T-helper 9 cell (primary cell): ENCODE results near the gene TLL2.
"Not testable (repeated sequence)": the region's sequence is repeated elsewhere in the genome, so short reads cannot be mapped to it uniquely, and the experiment has no call there.

Experiments used
- DNase-seq: peaks from one replicate; pipeline ENCODE4 v3.0.0-alpha.2; 2020
- total RNA-seq, 2 donors: gene quantifications; one replicate each; lab custom pipeline; 2026; lab: John Stamatoyannopoulos, UW

Gene TLL2
- 0 to 0.35 reads per million in 2 donors for total RNA-seq

DNA sequence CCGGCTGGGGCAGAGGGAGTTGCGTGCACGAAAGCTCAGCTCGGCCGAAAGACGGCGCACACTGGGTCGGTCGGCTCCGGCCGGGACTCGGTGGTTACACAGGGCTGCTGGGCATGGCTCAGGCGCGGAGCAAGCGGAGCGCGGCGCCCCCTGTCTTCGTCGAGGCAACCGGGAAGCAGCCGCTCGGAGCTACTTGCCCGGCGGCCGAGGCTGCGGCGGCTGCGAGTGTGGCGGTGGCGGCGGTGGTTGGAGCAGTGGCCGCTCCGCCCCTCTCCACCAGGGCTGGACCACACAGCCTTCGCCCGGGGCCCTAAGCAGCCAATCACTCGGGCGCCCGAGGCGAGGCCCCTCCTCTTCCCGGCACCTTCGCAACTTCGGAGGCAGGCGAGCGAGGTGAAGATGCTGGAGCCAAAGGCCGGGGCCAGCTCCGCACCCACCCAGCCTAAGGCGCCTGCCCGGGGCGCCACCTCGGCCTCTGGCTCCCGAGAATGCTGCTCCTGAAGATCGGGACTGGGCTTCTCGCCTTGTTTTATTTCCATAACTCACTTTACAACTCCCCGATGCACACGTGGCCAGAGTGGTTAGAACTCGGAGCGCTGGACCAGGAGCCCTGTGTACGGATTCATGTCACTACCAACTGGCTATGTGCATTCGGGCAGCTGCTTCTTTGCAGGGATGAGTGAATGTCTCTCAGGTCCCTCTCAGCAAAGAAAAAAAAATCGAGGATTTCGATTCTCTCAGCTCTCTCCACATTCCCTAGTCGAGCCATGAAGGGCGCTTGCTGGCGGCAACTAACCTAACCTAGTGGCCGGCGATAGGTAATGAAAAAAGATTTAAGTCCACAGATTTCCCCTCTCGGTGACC, at the start of gene TLL2:
TLL2 (minus strand) TSS at position 229 of the 864 bp plus-strand sequence. CDS start 241 bp downstream, outside the sequence.
- DNase-seq = peak; percentile 40

DNA sequence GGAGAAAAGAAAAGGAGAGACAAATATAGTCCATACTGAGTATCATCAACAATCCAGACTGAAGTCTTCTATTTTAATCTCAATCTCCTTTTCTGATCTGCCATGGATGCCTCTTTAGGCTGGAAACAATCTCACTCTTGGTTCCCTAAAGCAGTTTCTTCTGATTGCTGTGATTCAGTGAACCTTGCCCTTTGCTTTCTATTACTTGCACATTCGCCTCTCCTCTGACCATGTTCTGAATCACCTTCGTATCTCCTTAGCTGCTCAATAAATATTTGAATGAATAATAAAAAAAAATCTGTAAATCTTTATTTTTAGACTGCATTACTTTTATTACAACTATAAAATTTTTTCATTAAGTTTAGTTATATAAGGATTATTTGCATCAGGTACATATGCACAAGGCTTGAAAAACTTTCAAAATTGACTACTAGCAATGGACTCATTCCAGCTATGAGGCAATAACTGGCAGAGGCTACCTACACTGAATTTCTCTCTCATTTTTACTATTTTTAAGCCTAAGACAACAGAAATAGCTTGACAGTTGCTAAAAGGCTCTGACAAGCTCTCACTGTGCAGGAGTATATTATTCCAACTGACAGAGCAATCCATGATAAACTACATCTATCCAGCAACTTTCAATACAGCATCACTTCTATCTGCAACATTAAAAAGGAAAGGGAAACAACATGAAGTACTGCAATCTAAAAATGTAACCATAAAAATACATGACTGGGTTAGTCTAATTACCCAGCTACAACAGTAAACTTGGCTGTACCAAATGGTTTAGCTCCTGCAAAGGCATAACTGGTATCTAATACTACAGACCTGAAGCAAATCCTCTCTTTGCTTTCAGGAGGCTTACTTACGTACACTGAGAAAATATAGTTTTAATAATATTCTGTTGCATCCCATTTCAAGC, 47.5 kb upstream of the TLL2 start:
- no peak for DNase-seq

DNA sequence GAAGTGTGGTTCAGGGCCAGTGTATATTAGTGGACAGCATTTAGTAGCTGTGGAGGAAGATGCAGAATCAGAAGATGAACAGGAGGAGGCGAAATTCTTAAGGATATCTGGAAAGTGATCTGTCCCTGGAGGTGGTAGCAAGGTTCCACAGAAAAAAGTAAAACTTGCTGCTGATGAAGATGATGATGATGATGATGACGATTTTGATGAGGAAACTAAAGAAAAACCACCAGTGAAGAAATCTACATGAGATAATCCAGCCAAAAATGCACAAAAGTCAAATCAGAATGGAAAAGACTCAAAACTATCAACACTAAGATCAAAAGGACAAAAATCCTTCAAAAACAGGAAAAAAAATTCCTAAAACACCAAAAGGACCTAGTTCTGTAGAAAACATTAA, 46.8 kb upstream of the TLL2 start:
- DNase-seq = no peak

DNA sequence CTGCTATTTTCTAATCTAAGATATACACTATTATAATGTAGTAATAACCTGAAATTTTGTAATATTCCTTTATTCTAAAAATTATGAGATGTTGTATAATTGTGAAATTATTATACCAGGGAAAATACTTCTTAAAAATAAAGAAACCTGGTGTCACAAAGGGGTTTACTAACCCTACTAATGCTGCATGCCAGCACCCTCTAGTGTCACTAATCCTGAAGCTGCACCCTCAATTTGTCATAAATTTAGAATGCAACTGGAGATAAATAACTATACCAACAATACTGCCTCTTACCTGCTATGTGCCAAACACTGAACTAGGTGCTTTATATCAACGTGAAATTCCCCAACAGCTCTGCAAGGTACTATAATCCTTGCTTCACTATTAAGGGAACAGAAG, 42.3 kb upstream of the TLL2 start:
- no peak for DNase-seq

DNA sequence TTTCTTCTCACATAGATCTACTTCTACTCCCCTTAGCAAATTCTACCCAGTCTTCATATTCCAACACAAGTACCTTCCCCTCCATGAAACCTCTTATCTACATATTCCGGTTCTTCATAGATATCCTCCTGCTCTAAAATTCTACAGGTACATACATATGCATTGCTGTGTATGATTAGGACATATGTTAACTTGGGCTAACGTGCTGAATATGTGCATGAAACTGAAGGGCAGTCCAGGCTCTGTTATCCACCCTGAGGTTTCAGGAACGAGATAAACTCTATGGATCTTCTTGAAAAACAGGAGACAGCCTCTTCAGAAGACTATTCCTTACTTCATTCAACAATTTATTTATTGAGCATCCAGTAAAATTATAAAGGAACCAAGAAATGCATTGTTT, 41.6 kb upstream of the TLL2 start:
- DNase-seq = no peak

DNA sequence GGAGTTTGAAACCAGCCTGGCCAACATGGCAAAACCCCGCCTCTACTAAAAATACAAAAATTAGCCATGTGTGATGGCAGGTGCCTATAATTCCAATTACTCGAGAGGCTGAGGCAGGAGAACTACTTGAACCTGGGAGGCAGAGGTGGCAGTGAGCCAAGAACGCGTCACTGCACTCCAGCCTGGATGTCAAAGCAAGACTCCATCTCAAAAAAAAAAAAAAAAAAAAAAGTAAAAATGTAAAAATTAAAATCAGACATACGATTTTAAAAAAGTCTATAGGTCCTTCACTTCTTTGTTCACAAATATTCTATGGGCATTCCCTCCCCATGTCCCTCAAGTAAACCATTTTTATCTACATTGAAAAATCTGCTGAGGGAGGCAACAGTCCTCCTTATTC, 34.9 kb upstream of the TLL2 start:
- no peak for DNase-seq

DNA sequence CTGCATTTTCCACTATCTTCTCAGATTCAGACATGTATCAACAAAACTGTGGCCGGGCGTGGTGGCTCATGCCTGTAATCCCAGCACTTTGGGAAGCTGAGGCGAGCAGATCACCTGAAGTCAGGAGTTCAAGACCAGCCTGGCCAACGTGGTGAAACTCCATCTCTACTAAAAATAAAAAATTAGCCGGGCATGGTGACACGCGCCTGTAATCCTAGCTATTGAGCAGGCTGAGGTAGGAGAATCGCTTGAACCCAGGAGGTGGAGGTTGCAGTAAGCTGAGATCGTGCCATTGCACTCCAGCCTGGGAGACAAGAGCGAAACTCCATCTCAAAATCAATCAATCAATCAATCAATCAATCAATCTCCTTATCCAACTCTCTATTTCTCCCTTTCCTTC, 31.8 kb upstream of the TLL2 start:
- not testable (repeated sequence) for DNase-seq

DNA sequence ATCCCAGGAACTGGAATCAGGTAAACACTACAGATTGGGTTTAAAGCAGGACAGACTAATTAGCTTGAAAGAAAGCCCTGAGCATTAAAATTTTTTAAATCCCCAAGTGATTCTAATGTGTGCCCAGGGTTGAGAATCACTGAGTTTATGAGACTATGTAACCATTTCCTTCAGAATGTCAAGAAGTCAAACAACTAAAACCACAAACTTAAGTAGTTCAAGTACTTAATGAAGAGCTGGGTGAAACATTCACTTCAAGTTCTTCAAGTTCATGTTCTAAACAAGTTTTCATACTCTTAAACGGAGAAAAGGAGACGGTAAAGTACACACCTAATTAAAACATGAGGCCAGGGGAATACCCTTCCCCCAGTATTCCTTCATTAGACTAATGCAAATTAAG, 28.2 kb upstream of the TLL2 start:
- no peak for DNase-seq

DNA sequence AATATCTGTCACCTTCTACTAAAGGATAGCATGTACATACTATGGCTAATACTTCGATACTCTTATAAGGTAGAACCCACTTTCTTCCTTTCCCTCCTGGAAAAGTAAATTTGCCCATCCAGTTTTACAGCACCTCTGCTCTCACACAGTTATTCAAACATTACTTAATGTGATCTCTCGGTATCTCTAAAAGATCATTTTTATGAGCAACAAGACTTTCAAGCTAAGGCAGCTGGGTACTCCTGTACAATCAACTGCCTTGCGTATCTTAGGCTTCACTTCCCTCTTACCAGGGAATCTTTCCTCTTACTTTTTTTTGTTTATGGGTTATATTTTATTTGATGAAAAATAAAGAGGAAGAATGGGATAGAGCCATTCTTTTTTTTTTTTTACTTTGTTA, 26.5 kb upstream of the TLL2 start:
- no peak for DNase-seq

DNA sequence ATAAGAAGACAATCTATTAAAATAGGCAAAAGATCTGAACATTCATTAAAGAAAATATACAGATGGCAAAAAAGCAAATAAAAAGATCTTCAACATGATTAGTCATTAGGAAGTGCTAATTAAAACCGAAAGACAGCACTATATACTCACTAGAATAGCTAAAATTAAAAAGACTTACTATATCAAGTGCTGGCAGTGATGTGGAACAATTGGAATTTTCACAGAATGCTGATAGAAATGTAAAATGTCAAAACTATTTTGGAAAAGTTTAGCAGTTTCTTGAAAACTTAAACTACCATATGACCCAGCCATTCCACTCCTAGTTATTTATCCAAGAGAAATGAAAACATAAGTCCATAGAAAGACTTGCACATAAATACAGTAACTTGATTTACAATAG, 25.0 kb upstream of the TLL2 start:
- no peak for DNase-seq

DNA sequence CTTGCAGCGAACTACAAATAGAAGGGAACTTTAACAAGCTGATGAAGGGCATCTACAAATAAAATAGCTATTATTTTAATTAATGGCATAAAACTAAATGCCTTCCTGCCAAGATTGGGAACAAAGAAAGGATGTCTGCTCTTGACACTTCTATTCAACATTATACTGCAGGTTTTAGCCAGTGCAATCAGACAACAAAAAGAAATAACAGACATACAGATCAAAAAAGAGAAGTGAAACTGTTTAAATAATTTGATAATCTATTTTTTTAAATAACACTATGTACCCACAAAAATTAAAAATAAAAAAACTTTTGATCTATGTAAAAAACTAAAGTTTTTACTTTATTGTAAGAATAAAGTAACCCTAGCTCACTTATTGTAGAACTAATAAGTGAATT, 22.4 kb upstream of the TLL2 start:
- no peak for DNase-seq

DNA sequence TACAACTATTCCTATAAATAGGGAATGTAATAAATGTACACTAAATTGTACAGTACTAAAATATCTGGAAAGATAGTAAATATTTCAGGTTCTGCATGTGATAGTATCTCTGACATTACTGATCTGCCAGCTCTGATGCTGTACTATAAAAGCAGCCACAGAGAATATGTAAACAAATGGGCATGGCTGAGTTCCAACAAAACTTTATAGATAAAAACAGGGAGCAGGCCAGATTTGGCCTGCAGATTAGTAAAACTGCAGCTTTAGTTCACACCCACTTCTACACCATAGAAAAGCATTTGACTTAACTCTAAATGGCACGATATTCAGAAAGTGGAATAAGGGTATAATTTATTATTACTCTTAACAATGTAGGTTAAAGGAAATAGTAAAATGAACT, 18.8 kb upstream of the TLL2 start:
- no peak for DNase-seq

DNA sequence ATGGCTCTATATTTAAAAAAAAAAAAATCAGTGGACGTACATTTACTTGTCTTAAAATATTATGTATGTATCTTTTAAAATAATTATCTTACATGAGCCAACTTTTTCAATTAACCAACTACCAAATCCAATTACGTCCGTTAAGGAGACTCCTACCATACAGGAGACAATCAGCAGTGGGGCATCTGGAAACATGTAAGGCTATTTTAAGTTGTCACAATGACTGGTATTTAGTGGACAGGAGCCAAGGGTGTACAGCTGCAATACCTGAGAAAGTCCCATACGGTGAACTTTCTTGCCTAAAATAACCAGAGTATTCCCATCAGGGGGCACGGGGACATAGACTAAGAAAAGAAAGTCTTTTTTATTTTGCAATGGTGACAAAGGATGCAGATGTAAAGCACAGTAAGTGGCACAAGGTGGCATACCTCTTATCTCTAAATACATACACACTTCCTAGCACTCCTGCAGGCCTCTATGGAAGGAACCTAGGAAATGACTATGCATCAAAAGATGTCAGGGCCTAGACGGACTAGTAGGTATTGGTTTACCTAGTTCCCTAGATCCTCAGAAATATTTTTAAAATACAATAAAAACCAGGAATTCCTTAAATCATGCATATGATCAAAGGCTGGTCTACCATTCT, 16.0 kb upstream of the TLL2 start:
- DNase-seq = no peak

DNA sequence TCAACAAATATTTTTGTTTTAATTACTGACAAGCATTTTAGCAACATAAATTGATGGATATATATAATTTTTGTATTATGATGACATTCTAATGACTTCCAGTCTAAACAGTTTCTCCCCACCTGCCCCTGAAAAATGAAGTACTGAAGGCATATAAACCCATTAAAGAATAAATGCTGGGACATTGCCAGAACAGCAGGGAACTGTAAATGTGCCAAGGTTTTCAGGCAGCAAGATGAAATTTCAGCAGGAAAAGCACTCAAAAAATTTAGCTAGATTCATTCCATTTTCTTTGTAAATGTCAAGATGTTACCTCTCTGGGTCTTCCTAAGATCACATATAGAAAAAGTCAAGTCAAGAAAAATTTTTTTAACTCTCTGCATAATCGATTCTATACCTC, 11.0 kb upstream of the TLL2 start:
- DNase-seq = no peak

DNA sequence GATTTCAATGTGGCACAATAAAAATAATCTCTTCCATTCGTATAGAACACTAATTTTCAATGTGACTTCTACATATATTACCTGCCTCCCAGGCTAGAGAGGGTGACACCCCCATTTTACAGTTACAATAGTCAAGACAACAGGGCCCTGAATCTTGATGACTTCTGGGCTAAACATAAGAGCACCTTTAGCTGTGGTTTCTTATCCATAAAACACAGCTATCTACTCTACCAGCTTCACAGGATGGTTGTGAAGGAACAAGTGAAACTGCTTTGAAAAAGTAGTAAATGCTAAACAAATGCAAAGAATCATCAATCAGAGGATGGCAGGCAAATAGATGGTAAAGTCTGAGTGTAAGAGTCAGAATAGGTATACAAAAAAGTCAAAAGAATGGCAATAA, 3.6 kb upstream of the TLL2 start:
- DNase-seq = no peak

DNA sequence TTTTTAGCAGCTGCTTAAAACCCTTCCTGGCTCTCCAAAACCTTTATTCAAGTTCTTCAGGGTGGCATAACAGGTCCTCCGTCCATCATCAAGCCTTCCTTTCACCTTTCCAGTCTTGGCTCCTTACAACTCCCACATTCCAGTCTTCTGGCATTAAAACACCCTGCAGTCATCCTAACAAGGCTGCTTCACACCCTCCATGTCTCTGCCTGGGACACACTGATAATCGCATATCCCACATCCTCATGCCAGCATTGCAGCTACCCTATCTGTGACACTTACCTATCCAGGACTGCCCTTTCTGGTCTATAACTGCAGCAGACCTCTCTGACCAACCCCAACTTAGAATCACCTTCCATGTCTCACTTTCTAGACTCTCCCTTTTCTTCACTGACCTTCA, 2.6 kb upstream of the TLL2 start:
- DNase-seq = no peak

DNA sequence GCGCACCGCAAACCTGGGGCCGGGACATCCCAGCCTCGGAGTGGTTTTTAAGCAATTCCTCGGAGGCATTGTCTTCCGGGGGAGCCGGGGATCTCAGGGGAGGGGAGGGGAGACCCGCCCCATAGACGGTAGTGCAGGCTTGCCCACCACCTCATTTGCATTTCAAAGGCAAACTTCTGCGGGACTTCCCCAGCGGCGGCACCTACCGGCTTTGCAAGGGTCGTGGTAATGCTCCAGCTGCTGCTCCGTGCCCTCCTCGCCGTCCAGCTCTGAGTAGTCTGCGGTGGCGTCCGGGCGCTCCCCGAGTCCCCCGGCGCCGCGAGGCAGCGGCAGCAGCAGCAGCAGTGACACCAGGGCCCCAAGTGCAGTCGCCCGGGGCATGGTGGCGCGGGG, 425 bp downstream of the TLL2 start:
- DNase-seq = peak; percentile 28

DNA sequence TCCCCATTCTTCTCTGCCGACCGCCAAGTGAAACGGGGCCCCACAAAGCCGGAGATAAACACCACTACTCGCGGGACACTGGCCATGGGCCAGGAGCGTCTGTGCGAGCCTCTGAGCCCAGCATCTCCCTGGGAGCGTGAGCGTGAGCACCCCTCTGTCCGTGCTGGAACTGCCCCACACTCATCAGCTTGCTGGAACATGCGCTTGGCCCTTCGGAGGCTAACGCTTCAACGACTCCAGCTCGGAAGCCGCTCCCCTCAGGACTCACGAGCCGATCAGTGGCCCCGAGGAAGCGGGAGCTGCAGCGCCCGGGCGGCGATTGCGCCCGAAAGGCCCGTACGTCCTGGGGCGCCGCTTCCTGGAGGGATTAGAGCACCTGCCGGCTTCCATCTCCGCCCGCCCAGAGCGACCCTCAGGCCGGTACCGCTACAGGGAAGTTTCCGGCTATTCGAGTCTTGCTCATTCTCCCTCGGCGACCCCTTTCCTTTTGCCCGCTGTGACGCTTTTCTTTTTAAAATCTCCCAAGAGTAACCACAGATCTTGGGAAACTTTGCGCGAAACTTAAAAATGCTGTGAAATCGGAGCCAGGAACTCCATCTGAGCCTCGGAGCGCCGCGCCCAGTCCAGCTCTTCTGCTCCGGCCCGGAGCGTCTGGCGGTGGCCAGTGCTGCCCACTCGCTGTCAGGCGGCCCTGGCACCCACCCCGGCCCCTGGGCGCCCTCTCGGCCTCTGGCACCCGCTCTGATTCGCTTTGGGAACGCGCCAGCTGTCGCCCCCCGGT, 1.0 kb downstream of the TLL2 start:
- DNase-seq = no peak

DNA sequence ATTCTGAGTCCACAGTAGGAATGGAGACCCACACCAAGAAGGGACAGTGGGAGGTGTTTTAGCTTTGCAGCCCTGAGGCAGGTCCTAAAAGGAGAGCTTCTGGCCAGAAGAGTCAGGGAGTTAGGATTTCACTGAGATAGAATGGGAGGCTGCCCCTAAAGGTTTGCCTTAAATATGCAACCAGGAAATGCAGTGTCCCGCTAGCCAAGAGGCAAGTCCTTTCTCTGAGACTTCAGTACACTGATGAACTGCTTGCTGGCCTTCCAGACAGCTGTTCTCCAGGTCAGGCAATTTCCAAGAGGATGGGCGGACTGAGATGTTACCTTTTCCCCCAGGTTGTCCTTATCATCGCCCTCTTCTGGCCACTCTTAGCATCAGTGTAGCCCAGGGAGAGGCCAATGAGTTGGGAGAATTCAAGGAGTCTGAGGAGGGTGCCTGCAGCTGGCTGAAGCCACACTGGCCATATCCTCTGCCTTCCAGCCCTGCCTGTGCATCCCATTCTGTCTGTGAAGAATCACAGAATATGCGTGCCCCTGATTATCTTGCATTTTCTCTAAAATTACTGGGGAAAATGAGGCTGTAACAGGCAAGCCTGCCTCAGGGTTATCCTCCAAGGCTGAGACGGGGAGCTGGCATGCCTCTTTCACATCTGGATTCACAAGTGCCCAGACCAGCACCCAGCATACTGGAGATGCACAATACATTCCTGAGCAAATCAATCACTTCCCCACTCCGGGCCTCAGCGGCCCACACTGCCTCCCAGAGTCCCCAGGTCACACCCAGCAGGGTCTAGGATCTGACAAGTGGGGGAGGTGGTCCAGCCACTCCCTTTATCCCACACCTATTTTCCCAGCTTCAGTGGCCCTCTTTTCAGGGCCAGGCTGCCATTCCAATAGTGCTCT, 2.4 kb downstream of the TLL2 start:
- no peak for DNase-seq

DNA sequence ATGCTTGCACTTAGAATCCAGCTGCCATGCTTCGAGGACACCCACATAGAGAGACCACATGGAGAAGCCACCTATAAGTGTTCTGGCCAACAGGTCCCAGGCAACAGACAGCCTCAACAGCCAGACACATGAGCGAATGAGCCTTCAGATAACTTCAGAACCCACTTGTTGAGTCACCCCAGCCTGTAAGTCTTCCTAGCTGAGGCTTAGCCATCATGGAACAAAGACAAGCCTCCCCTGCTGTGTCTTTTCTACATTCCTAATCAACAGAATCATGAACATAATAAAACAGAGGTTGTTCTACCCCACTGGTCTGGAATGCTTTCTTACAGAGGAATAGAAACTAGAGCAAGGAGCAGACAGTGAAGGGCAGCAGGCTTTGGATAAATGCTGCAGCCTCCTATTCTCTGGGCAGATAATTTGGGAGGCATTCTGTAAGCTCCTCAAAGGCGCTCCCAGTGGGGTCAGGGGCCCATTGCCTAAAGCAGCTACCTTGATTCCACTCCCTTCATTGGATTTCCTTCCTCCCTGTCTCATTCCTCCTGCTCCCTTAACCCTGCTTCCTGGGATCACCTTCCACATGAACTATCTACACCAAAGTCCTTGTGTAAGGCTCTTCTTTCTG, 4.6 kb downstream of the TLL2 start:
- DNase-seq = no peak

DNA sequence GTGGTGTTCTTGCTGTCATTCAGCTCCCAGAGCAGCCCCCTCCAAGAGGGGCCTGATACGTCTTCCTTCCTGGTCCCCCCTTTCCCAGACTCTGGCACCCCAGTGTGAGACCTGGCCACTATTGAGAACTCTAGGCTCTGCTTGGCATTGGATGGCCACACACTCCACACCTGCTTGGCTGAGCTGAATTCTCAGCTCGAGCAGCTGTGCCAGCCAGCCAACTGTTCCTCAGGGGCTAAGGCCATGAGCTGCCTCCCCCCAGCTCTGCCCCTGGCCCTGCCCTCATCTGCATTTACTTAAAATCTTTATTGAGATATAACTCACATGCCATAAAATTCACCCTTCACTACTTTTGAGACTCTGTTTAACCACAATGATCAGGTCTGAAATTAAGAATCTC, 6.7 kb downstream of the TLL2 start:
- DNase-seq = no peak
